Measurements from ENCODE around the gene KCNIP2. TPM values are rescaled to one million over a fixed set of nuclear protein-coding genes. Genes with fewer than 3 reads are reported as not detected.

KCNIP2 gene
- total RNA-seq, 2 experiments from 2014 or later: 4.3 to 7.3 TPM

DNA sequence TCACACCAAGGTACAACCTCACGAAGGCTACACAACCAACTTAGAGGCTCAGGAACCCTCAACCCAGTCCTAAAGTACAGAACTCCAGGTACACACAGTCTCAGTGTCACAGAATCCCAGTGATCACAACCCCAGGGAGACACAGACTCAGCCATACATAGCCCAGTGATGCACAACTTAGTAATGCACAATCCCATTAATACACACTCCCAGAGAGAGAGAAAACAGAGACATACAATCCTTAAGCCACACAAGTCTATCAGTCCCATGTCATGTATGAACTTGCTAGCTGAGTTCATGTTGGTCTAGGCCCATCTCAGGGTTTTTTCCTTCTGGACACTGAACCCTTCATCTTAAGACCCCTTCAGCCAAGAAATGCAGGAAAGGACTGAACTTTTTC, 4.6 kb downstream of the KCNIP2 start:
- intact Hi-C loops (cut with micrococcal nuclease; ENCODE audit: unreplicated experiment): no loop called here
- no peak overlapping the region for H3K4me3 ChIP-seq (ENCODE audit: low read depth, low read length, poor library complexity, severe bottlenecking)
- H3K9me3 ChIP-seq (ENCODE audit: low read length): no peaks in the 10 kb centered on the region
- CTCF ChIA-PET (ENCODE audit: unreplicated experiment): interaction anchor here (2.1 kb wide), 1 partner anchor 171 kb away, joined by 8 read pairs; no protein-coding TSS in a partner anchor
- H3K79me2 ChIP-seq (ENCODE audit: insufficient read depth, low read depth, low read length): no peaks in the 10 kb centered on the region
- no TSS peak for BruUV-seq (replicated peaks)
- H3K36me3 ChIP-seq (ENCODE audit: insufficient read depth, low read length): no peaks in the 10 kb centered on the region
- no peak for DNase-seq (ENCODE audit: low spot score)
- TF ChIP-seq EZH2phosphoT487 (IDR thresholded peaks at IDR 0.05; ENCODE audit: borderline replicate concordance, low read depth, low read length): no peak
- TF ChIP-seq, protein P1, sequence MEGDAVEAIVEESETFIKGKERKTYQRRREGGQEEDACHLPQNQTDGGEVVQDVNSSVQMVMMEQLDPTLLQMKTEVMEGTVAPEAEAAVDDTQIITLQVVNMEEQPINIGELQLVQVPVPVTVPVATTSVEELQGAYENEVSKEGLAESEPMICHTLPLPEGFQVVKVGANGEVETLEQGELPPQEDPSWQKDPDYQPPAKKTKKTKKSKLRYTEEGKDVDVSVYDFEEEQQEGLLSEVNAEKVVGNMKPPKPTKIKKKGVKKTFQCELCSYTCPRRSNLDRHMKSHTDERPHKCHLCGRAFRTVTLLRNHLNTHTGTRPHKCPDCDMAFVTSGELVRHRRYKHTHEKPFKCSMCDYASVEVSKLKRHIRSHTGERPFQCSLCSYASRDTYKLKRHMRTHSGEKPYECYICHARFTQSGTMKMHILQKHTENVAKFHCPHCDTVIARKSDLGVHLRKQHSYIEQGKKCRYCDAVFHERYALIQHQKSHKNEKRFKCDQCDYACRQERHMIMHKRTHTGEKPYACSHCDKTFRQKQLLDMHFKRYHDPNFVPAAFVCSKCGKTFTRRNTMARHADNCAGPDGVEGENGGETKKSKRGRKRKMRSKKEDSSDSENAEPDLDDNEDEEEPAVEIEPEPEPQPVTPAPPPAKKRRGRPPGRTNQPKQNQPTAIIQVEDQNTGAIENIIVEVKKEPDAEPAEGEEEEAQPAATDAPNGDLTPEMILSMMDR (conservative IDR thresholded peaks at IDR 0.05; ENCODE audit: low read length): no peak
- no peaks in the 10 kb centered on the region for H3K9me2 ChIP-seq (ENCODE audit: insufficient read depth, low read length)
- no peak overlapping the region for H3K27ac ChIP-seq (ENCODE audit: low read depth, low read length, poor library complexity, severe bottlenecking)
- H3K4me2 ChIP-seq (ENCODE audit: low read length): no peak overlapping the region
- H3K4me1 ChIP-seq (ENCODE audit: insufficient read depth, low read length, poor library complexity, severe bottlenecking): peaks cover 18% of the 10 kb centered on the region
- H4K20me1 ChIP-seq (ENCODE audit: insufficient read depth, low read length): no peaks in the 10 kb centered on the region
- POLR2A ChIA-PET: interaction anchor here (1.3 kb wide), 1 partner anchor 20 kb away, joined by 5 read pairs; the partner anchor contains the start of gene OGA
- H2AFZ ChIP-seq (ENCODE audit: low read length): no peak overlapping the region

DNA sequence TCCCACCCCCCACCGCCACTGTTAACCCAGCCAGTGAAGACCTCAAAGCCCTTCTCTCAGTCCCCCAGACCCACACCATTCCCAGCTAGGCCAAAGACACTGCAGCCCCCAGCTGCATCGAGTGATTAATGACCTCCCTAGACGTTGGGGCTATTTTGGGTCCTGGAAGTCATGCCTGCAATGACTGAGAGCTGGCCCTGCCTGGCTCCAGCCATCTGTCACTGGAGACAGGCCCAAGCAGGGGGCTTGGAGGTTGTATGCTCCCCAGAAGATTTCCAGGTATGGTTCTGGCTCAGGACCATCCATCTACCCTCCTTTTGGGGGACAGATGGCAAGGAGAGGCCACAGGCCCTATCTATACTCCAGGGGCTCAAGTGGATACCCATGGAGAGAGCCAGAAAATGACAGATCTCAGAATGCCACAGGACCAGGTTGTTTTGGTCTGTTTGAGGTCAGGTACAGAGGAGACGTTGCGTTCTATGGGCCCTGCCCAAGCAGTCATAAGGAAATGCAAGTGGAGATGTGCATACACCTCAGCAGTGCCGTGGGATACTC, 5.1 kb downstream of the KCNIP2 start:
- CTCF ChIA-PET (ENCODE audit: unreplicated experiment): interaction anchor here (1.1 kb wide), 1 partner anchor 172 kb away, joined by 3 read pairs; no protein-coding TSS in a partner anchor
- Histone ChIP-seq H3K4me3 (ENCODE audit: low read depth, low read length, poor library complexity, severe bottlenecking) (no peak overlapping the region), H3K79me2 (ENCODE audit: insufficient read depth, low read depth, low read length) (no peaks in the 10 kb centered on the region), H4K20me1 (ENCODE audit: insufficient read depth, low read length) (no peaks in the 10 kb centered on the region), H3K9me3 (ENCODE audit: low read length) (no peaks in the 10 kb centered on the region), H3K36me3 (ENCODE audit: insufficient read depth, low read length) (no peaks in the 10 kb centered on the region), H3K9me2 (ENCODE audit: insufficient read depth, low read length) (no peaks in the 10 kb centered on the region), H3K4me1 (ENCODE audit: insufficient read depth, low read length, poor library complexity, severe bottlenecking) (peaks cover 17% of the 10 kb centered on the region), H3K27ac (ENCODE audit: low read depth, low read length, poor library complexity, severe bottlenecking) (no peak overlapping the region), H2AFZ (ENCODE audit: low read length) (no peak overlapping the region), H3K4me2 (ENCODE audit: low read length) (no peak overlapping the region)
- TF ChIP-seq, protein P1 (conservative IDR thresholded peaks at IDR 0.05; ENCODE audit: low read length): no peak
- no peak for TF ChIP-seq EZH2phosphoT487 (IDR thresholded peaks at IDR 0.05; ENCODE audit: borderline replicate concordance, low read depth, low read length)
- no peak for DNase-seq (ENCODE audit: low spot score)
- no TSS peak for BruUV-seq (replicated peaks)
- intact Hi-C loops (cut with micrococcal nuclease; ENCODE audit: unreplicated experiment): no loop called here
- POLR2A ChIA-PET: no interaction called here

DNA sequence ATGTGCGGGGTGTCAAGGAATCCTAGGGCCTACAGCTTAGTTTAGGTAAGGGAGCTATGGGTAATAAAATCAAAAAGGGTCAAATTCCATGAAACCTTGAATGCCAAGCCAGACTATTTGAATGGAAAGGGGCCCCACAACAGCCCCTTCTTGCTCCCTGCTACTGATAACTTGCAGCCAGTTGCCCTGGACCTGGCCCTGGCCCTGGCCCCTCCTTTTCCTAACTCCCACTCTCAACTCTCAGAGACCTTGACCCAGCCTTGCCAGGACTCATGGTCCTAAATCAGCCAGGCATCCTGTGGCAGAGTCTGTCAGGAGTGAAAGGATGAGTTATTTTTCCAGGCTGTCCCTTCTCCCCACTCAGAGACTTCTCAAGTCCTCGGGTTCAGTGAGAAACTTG, 5.9 kb downstream of the KCNIP2 start:
- BruUV-seq (replicated peaks): no TSS peak
- Histone ChIP-seq H3K4me1 (ENCODE audit: insufficient read depth, low read length, poor library complexity, severe bottlenecking) (peaks cover 17% of the 10 kb centered on the region), H3K9me2 (ENCODE audit: insufficient read depth, low read length) (no peaks in the 10 kb centered on the region), H3K4me2 (ENCODE audit: low read length) (no peak overlapping the region), H4K20me1 (ENCODE audit: insufficient read depth, low read length) (no peaks in the 10 kb centered on the region), H3K27ac (ENCODE audit: low read depth, low read length, poor library complexity, severe bottlenecking) (no peak overlapping the region), H3K9me3 (ENCODE audit: low read length) (no peaks in the 10 kb centered on the region), H2AFZ (ENCODE audit: low read length) (no peak overlapping the region), H3K4me3 (ENCODE audit: low read depth, low read length, poor library complexity, severe bottlenecking) (no peak overlapping the region), H3K79me2 (ENCODE audit: insufficient read depth, low read depth, low read length) (no peaks in the 10 kb centered on the region), H3K36me3 (ENCODE audit: insufficient read depth, low read length) (no peaks in the 10 kb centered on the region)
- intact Hi-C loops (cut with micrococcal nuclease; ENCODE audit: unreplicated experiment): no loop called here
- ChIA-PET CTCF (ENCODE audit: unreplicated experiment) (interaction anchor here (0.7 to 2.6 kb wide), 3 partner anchors 19 to 172 kb away, joined by 3 to 7 read pairs (median 3); partner anchors contain the start of gene OGA), POLR2A (no interaction called here)
- TF ChIP-seq EZH2phosphoT487 (IDR thresholded peaks at IDR 0.05; ENCODE audit: borderline replicate concordance, low read depth, low read length): no peak
- TF ChIP-seq, protein P1 (conservative IDR thresholded peaks at IDR 0.05; ENCODE audit: low read length): no peak
- no peak for DNase-seq (ENCODE audit: low spot score)
